Liver (tissue), 9 donors: ENCODE results near the gene PTPRN2. TPM values are rescaled to one million over a fixed set of nuclear protein-coding genes. Genes with fewer than 3 reads are reported as not detected.

Source experiments
- DNase-seq: peaks from one replicate; pipeline ENCODE4 v3.0.0-alpha.2; 2017; ENCODE audit warnings: low spot score
- H3K27ac ChIP-seq, 2 donors: one replicate each; pipeline ENCODE4 v1.7.0; 2013; ENCODE audit warnings: inconsistent platforms in 2 of 2, low read length in 2 of 2, control low read depth in 1 of 2, low read depth in 1 of 2, mild to moderate bottlenecking in 1 of 2
- H3K27me3 ChIP-seq, 4 donors: one replicate each; pipeline versions ENCODE4 v1.6.1 to v1.7.0; 2013; ENCODE audit warnings: low read length in 3 of 4, inconsistent platforms in 1 of 4, mild to moderate bottlenecking in 1 of 4, moderate library complexity in 1 of 4; ENCODE audit not compliant: control insufficient read depth in 4 of 4, insufficient read depth in 4 of 4
- H3K36me3 ChIP-seq, 4 donors: one replicate each; pipeline versions ENCODE4 v1.6.1 to v1.7.0; 2013; ENCODE audit warnings: low read length in 3 of 4, mild to moderate bottlenecking in 3 of 4, low read depth in 1 of 4, moderate library complexity in 1 of 4; ENCODE audit not compliant: control insufficient read depth in 4 of 4, insufficient read depth in 3 of 4
- H3K4me1 ChIP-seq, 4 donors: one replicate each; pipeline versions ENCODE4 v1.6.1 to v1.7.0; 2013; ENCODE audit warnings: low read length in 3 of 4, mild to moderate bottlenecking in 3 of 4, moderate library complexity in 1 of 4; ENCODE audit not compliant: control insufficient read depth in 4 of 4, insufficient read depth in 4 of 4
- H3K4me3 ChIP-seq, 3 donors: one replicate each; pipeline versions ENCODE4 v1.6.1 to v1.7.0; 2013; ENCODE audit warnings: low read length in 3 of 3, control low read depth in 1 of 3, low read depth in 1 of 3, mild to moderate bottlenecking in 1 of 3
- H3K9ac ChIP-seq, 2 donors: one replicate each; pipeline ENCODE4 v1.7.0; 2013; ENCODE audit warnings: low read length in 2 of 2, mild to moderate bottlenecking in 2 of 2, moderate library complexity in 2 of 2, control low read depth in 1 of 2, low read depth in 1 of 2
- H3K9me3 ChIP-seq, 4 donors: one replicate each; pipeline versions ENCODE4 v1.6.1 to v1.7.0; 2013; ENCODE audit warnings: low read length in 3 of 4; ENCODE audit not compliant: control insufficient read depth in 4 of 4
- CTCF ChIP-seq: fragments of 150-350 bp; IDR thresholded peaks from 2 replicates; pipeline ENCODE4 v1.5.1; 2017; ENCODE audit warnings: improper control_type of control experiment, low read depth, low read length; ENCODE audit not compliant: missing input control
- EGR1 ChIP-seq, 2 donors: IDR thresholded peaks; 2 replicates each; pipeline ENCODE4 v1.6.1; 2016 to 2018; ENCODE audit warnings: antibody characterized with exemption in 2 of 2, low read depth in 2 of 2
- FOXA1 ChIP-seq: IDR thresholded peaks from 2 replicates; pipeline ENCODE4 v1.6.1; 2016; ENCODE audit warnings: antibody characterized with exemption
- FOXA2 ChIP-seq: IDR thresholded peaks from 2 replicates; pipeline ENCODE4 v1.6.1; 2016; ENCODE audit warnings: antibody characterized with exemption
- GABPA ChIP-seq, 2 donors: IDR thresholded peaks in 1 of 2; conservative IDR thresholded peaks in 1 of 2; 2 replicates each; pipeline ENCODE4 v1.6.1; 2016; ENCODE audit warnings: antibody characterized with exemption in 2 of 2, mild to moderate bottlenecking in 1 of 2, moderate library complexity in 1 of 2
- HNF4A ChIP-seq, 2 donors: conservative IDR thresholded peaks; 2 replicates each; pipeline ENCODE4 v1.6.1; 2016; ENCODE audit warnings: antibody characterized with exemption in 2 of 2, mild to moderate bottlenecking in 2 of 2
- HNF4G ChIP-seq: IDR thresholded peaks from 2 replicates; pipeline ENCODE4 v1.6.1; 2016; ENCODE audit warnings: antibody characterized with exemption
- JUND ChIP-seq, 2 donors: IDR thresholded peaks; 2 replicates each; pipeline ENCODE4 v1.6.1; 2016; ENCODE audit warnings: antibody characterized with exemption in 2 of 2
- NR2F2 ChIP-seq: IDR thresholded peaks from 2 replicates; pipeline ENCODE4 v1.6.1; 2016; ENCODE audit warnings: antibody characterized with exemption
- RAD21 ChIP-seq, 2 donors: IDR thresholded peaks; 2 replicates each; pipeline ENCODE4 v1.6.1; 2016; ENCODE audit warnings: antibody characterized with exemption in 2 of 2, mild to moderate bottlenecking in 2 of 2
- RXRA ChIP-seq, 2 donors: IDR thresholded peaks; 2 replicates each; pipeline ENCODE4 v1.6.1; 2017 to 2018; ENCODE audit warnings: antibody characterized with exemption in 2 of 2, mild to moderate bottlenecking in 1 of 2
- SP1 ChIP-seq: IDR thresholded peaks from 2 replicates; pipeline ENCODE4 v1.6.1; 2018; ENCODE audit warnings: antibody characterized with exemption, mild to moderate bottlenecking
- TAF1 ChIP-seq: conservative IDR thresholded peaks from 2 replicates; pipeline ENCODE4 v1.6.1; 2016; ENCODE audit warnings: antibody characterized with exemption, mild to moderate bottlenecking
- YY1 ChIP-seq: IDR thresholded peaks from 2 replicates; pipeline ENCODE4 v1.6.1; 2016; ENCODE audit warnings: antibody characterized with exemption, mild to moderate bottlenecking
- ZBTB33 ChIP-seq: IDR thresholded peaks from 2 replicates; pipeline ENCODE4 v1.6.1; 2016; ENCODE audit warnings: antibody characterized with exemption
- WGBS: extraction: QIAGEN DNeasy Blood & Tissue Kit; methylation state at CpG from one replicate; pipeline ENCODE4 v1.1.7; 2013; 5-methylcytosine and 5-hydroxymethylcytosine counted together
- polyA plus RNA-seq, 2 donors: library from polyadenylated mRNA; stranded (reverse) in 1 of 2; unstranded in 1 of 2; fragments of 200-250 nt in 1 of 2; fragments of >200 nt in 1 of 2; fragmentation: Nextera tagmentation in 1 of 2; extraction: Ambion mirVana in 1 of 2; gene quantifications; one replicate each; pipeline versions ENCODE4 v1.2.1 to v1.2.3, GENCODE V29; 2013 to 2015
- total RNA-seq, 2 donors: library from RNA; depleted of rRNA; stranded (reverse); fragments of >200 nt; gene quantifications; one replicate each; pipeline ENCODE4 v1.2.3, GENCODE V29; 2014
- TF ChIP-seq, protein P1 (sequence below): IDR thresholded peaks from 2 replicates; pipeline ENCODE4 v1.6.1; 2016; ENCODE audit warnings: antibody characterized with exemption
- TF ChIP-seq, protein P2 (sequence below): IDR thresholded peaks from 2 replicates; pipeline ENCODE4 v1.6.1; 2016; ENCODE audit warnings: antibody characterized with exemption
- TF ChIP-seq, protein P3 (sequence below): IDR thresholded peaks from 2 replicates; pipeline ENCODE4 v1.6.1; 2016; ENCODE audit warnings: antibody characterized with exemption, mild to moderate bottlenecking
- donor health status: healthy.
- donor health status: healthy.
- donor health status: healthy.
- donor health status: healthy.
- donor health status: healthy.

Gene PTPRN2
- total and polyA plus RNA-seq, 4 donors = 0.75 to 1.9 (median 1.1) TPM

- Histone ChIP-seq H3K4me3 (no peak overlapping the region), H3K27me3 (no peaks in the 10 kb centered on the region), H3K36me3 (no peaks in the 10 kb centered on the region), H3K4me1 (no peaks in the 10 kb centered on the region), H3K9me3 (no peaks in the 10 kb centered on the region), H3K9ac (no peak overlapping the region), H3K27ac (no peak overlapping the region)
- no peak for DNase-seq
- 85% methylated on average over 12 of the region's 12 CpGs for WGBS
- TF ChIP-seq SP1 (no peak), RXRA (IDR thresholded peaks at IDR 0.05) (no peak), YY1 (no peak), FOXA1 (no peak), ZBTB33 (no peak), HNF4A (conservative IDR thresholded peaks at IDR 0.05) (no peak), CTCF (no peak), GABPA (IDR thresholded peaks at IDR 0.05 in 1 of 2, conservative IDR thresholded peaks at IDR 0.05 in 1 of 2) (no peak), JUND (IDR thresholded peaks at IDR 0.05) (no peak), HNF4G (no peak), NR2F2 (no peak), EGR1 (IDR thresholded peaks at IDR 0.05; ENCODE audit: low read depth in 2 of 2) (no peak), FOXA2 (no peak), TAF1 (no peak), RAD21 (IDR thresholded peaks at IDR 0.05) (no peak)
- TF ChIP-seq, protein P1, sequence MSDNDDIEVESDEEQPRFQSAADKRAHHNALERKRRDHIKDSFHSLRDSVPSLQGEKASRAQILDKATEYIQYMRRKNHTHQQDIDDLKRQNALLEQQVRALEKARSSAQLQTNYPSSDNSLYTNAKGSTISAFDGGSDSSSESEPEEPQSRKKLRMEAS = no peak
- TF ChIP-seq, protein P2, sequence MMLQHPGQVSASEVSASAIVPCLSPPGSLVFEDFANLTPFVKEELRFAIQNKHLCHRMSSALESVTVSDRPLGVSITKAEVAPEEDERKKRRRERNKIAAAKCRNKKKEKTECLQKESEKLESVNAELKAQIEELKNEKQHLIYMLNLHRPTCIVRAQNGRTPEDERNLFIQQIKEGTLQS = no peak
- TF ChIP-seq, protein P3, sequence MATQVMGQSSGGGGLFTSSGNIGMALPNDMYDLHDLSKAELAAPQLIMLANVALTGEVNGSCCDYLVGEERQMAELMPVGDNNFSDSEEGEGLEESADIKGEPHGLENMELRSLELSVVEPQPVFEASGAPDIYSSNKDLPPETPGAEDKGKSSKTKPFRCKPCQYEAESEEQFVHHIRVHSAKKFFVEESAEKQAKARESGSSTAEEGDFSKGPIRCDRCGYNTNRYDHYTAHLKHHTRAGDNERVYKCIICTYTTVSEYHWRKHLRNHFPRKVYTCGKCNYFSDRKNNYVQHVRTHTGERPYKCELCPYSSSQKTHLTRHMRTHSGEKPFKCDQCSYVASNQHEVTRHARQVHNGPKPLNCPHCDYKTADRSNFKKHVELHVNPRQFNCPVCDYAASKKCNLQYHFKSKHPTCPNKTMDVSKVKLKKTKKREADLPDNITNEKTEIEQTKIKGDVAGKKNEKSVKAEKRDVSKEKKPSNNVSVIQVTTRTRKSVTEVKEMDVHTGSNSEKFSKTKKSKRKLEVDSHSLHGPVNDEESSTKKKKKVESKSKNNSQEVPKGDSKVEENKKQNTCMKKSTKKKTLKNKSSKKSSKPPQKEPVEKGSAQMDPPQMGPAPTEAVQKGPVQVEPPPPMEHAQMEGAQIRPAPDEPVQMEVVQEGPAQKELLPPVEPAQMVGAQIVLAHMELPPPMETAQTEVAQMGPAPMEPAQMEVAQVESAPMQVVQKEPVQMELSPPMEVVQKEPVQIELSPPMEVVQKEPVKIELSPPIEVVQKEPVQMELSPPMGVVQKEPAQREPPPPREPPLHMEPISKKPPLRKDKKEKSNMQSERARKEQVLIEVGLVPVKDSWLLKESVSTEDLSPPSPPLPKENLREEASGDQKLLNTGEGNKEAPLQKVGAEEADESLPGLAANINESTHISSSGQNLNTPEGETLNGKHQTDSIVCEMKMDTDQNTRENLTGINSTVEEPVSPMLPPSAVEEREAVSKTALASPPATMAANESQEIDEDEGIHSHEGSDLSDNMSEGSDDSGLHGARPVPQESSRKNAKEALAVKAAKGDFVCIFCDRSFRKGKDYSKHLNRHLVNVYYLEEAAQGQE = no peak
These were observed 312.6 kb downstream of the PTPRN2 start for GRCh38 chr7:158274996-158275395.
